ENCODE results near the gene TBKBP1. TPM values are rescaled to one million over a fixed set of nuclear protein-coding genes. Genes with fewer than 3 reads are reported as not detected.
A peak's percentile ranks its signal among the peaks of the same experiment; 100 is the strongest.

Gene TBKBP1
- total RNA-seq, 1 donor from 2014 or later = 6.3 TPM

GRCh38 chr17:47692895-47693730 lies 848 bp upstream of the TBKBP1 start:
- H3K27me3 ChIP-seq (ENCODE audit: control insufficient read depth, insufficient read depth, low read length) = no peaks in the 10 kb centered on the region
- DNase-seq (ENCODE audit: low read depth) (no peak), FAIRE-seq (peak; percentile 13)
- H3K36me3 ChIP-seq (ENCODE audit: control insufficient read depth, insufficient read depth, low read length) = no peaks in the 10 kb centered on the region
- TF ChIP-seq, protein P1, sequence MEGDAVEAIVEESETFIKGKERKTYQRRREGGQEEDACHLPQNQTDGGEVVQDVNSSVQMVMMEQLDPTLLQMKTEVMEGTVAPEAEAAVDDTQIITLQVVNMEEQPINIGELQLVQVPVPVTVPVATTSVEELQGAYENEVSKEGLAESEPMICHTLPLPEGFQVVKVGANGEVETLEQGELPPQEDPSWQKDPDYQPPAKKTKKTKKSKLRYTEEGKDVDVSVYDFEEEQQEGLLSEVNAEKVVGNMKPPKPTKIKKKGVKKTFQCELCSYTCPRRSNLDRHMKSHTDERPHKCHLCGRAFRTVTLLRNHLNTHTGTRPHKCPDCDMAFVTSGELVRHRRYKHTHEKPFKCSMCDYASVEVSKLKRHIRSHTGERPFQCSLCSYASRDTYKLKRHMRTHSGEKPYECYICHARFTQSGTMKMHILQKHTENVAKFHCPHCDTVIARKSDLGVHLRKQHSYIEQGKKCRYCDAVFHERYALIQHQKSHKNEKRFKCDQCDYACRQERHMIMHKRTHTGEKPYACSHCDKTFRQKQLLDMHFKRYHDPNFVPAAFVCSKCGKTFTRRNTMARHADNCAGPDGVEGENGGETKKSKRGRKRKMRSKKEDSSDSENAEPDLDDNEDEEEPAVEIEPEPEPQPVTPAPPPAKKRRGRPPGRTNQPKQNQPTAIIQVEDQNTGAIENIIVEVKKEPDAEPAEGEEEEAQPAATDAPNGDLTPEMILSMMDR (IDR thresholded peaks at IDR 0.05; ENCODE audit: insufficient read depth, low read length, severe bottlenecking) = no peak
- H3K4me3 ChIP-seq (ENCODE audit: low read depth, low read length) = peak overlapping the region; percentile 76

GRCh38 chr17:47694581-47695428 lies 844 bp downstream of the TBKBP1 start:
- no peaks in the 10 kb centered on the region for H3K27me3 ChIP-seq (ENCODE audit: control insufficient read depth, insufficient read depth, low read length)
- DNase-seq (ENCODE audit: low read depth) (no peak), FAIRE-seq (no peak)
- H3K36me3 ChIP-seq (ENCODE audit: control insufficient read depth, insufficient read depth, low read length) = no peaks in the 10 kb centered on the region
- TF ChIP-seq, protein P1 (IDR thresholded peaks at IDR 0.05; ENCODE audit: insufficient read depth, low read length, severe bottlenecking) = no peak
- H3K4me3 ChIP-seq (ENCODE audit: low read depth, low read length) = peak overlapping the region; percentile 76

GRCh38 chr17:47695429-47696376 lies 1.7 kb downstream of the TBKBP1 start:
- FAIRE-seq = no peak
- no peak for DNase-seq (ENCODE audit: low read depth)
- Histone ChIP-seq H3K4me3 (ENCODE audit: low read depth, low read length) (peak overlapping the region; percentile 76), H3K27me3 (ENCODE audit: control insufficient read depth, insufficient read depth, low read length) (no peaks in the 10 kb centered on the region), H3K36me3 (ENCODE audit: control insufficient read depth, insufficient read depth, low read length) (no peaks in the 10 kb centered on the region)
- TF ChIP-seq, protein P1 (IDR thresholded peaks at IDR 0.05; ENCODE audit: insufficient read depth, low read length, severe bottlenecking) = no peak

- TF ChIP-seq, protein P1 (IDR thresholded peaks at IDR 0.05; ENCODE audit: insufficient read depth, low read length, severe bottlenecking) = no peak
- FAIRE-seq (no peak), DNase-seq (ENCODE audit: low read depth) (no peak)
- no peak overlapping the region for H3K4me3 ChIP-seq (ENCODE audit: low read depth, low read length)
- H3K36me3 ChIP-seq (ENCODE audit: control insufficient read depth, insufficient read depth, low read length) = peaks cover 1% of the 10 kb centered on the region
- H3K27me3 ChIP-seq (ENCODE audit: control insufficient read depth, insufficient read depth, low read length) = no peaks in the 10 kb centered on the region
Measured at GRCh38 chr17:47696717-47697642, 3.0 kb downstream of the TBKBP1 start.
